SK-N-SH treated with all-trans-retinoic acid at 6 μM for 48 hours (cell line): ENCODE results near the gene NUP93.

Experiments
- ARNTL ChIP-seq: fragments of 450-650 bp; formaldehyde crosslinking; IDR thresholded peaks from 2 replicates; pipeline ENCODE4 v1.5.0; 2020; ENCODE audit warnings: low read depth, mild to moderate bottlenecking, moderate library complexity, borderline replicate concordance
- CREB5 ChIP-seq: fragments of 250-450 bp; sonication (Bioruptor Pico); IDR thresholded peaks from 2 replicates; pipeline ENCODE4 v1.5.1; 2020; ENCODE audit warnings: low read depth, mild to moderate bottlenecking, moderate library complexity
- ESRRG ChIP-seq: fragments of 250-450 bp; sonication (Bioruptor Pico); IDR thresholded peaks from 2 replicates; pipeline ENCODE4 v1.6.1; 2021; ENCODE audit warnings: mild to moderate bottlenecking
- GLIS3 ChIP-seq: fragments of 250-450 bp; sonication (Bioruptor Pico); IDR thresholded peaks from 2 replicates; pipeline ENCODE4 v1.5.0; 2020; ENCODE audit warnings: mild to moderate bottlenecking, moderate library complexity
- ISL1 ChIP-seq: fragments of 250-450 bp; sonication (Bioruptor Pico); IDR thresholded peaks from 2 replicates; pipeline ENCODE4 v2.1.2; 2022; ENCODE audit warnings: mild to moderate bottlenecking, moderate library complexity
- PATZ1 ChIP-seq: fragments of 250-450 bp; sonication (Bioruptor Pico); IDR thresholded peaks from 2 replicates; pipeline ENCODE4 v1.8.0; 2020; ENCODE audit warnings: mild to moderate bottlenecking, moderate library complexity, borderline replicate concordance
- POU6F1 ChIP-seq: fragments of 250-450 bp; sonication (Bioruptor Pico); IDR thresholded peaks from 2 replicates; pipeline ENCODE4 v1.8.0; 2021; ENCODE audit warnings: low read depth, mild to moderate bottlenecking, moderate library complexity, borderline replicate concordance
- PPARA ChIP-seq: fragments of 250-450 bp; sonication (Bioruptor Pico); IDR thresholded peaks from 2 replicates; pipeline ENCODE4 v1.5.0; 2020; ENCODE audit warnings: mild to moderate bottlenecking, borderline replicate concordance
- RARB ChIP-seq: fragments of 250-450 bp; sonication (Bioruptor Pico); IDR thresholded peaks from 2 replicates; pipeline ENCODE4 v1.8.0; 2021; ENCODE audit warnings: mild to moderate bottlenecking, moderate library complexity
- SNAI2 ChIP-seq: fragments of 250-450 bp; sonication (Bioruptor Pico); IDR thresholded peaks from 2 replicates; pipeline ENCODE4 v1.5.0; 2020; ENCODE audit warnings: mild to moderate bottlenecking, moderate library complexity
- TSHZ2 ChIP-seq: fragments of 250-450 bp; sonication (Bioruptor Pico); IDR thresholded peaks from 2 replicates; pipeline ENCODE4 v1.5.0; 2020; ENCODE audit warnings: mild to moderate bottlenecking, moderate library complexity
- ZC3H10 ChIP-seq: fragments of 250-450 bp; sonication (Bioruptor Pico); IDR thresholded peaks from 2 replicates; pipeline ENCODE4 v1.5.1; 2021; ENCODE audit warnings: mild to moderate bottlenecking, moderate library complexity
- ZFP3 ChIP-seq: fragments of 250-450 bp; sonication (Bioruptor Pico); IDR thresholded peaks from 2 replicates; pipeline ENCODE4 v1.5.0; 2020; ENCODE audit warnings: mild to moderate bottlenecking, moderate library complexity
- ZNF8 ChIP-seq: fragments of 450-650 bp; formaldehyde crosslinking; IDR thresholded peaks from 2 replicates; pipeline ENCODE4 v1.5.0; 2020; ENCODE audit warnings: mild to moderate bottlenecking, moderate library complexity

- TF ChIP-seq PPARA (CRISPR knock-in tag) (no peak), ESRRG (CRISPR knock-in tag) (no peak), ARNTL (no peak), TSHZ2 (CRISPR knock-in tag) (no peak), ISL1 (no peak), POU6F1 (CRISPR knock-in tag) (no peak), PATZ1 (CRISPR knock-in tag) (no peak), ZC3H10 (no peak), ZFP3 (CRISPR knock-in tag) (no peak), GLIS3 (no peak), SNAI2 (CRISPR knock-in tag) (no peak), RARB (CRISPR knock-in tag) (no peak), CREB5 (CRISPR knock-in tag) (no peak), ZNF8 (CRISPR knock-in tag) (no peak)
Observed at GRCh38 chr16:56852968-56853367, 123.0 kb downstream of the NUP93 start.
